Neural progenitor cell (in vitro differentiated cells): ENCODE results near the gene MAGI2. TPM values are rescaled to one million over a fixed set of nuclear protein-coding genes. Genes with fewer than 3 reads are reported as not detected.

Experiments used
- DNase-seq: peaks from one replicate; pipeline ENCODE4 v3.0.0-alpha.2; 2016; ENCODE audit warnings: low spot score
- H2AFZ ChIP-seq: fragments of 200-600 bp; sonication (generic); replicated peaks from 2 replicates; pipeline ENCODE4 v1.6.1; 2016; ENCODE audit warnings: antibody characterized with exemption
- H3F3A ChIP-seq: fragments of 200-600 bp; sonication (generic); 2 replicates; pipeline ENCODE4 v1.6.1; 2016; ENCODE audit warnings: antibody characterized with exemption, low read depth
- H3K27ac ChIP-seq: fragments of 200-600 bp; sonication (generic); 2 replicates; pipeline ENCODE4 v1.5.1; 2016; ENCODE audit warnings: mild to moderate bottlenecking
- H3K27me3 ChIP-seq: fragments of 200-600 bp; sonication (generic); 2 replicates; pipeline ENCODE4 v1.6.1; 2016; ENCODE audit warnings: mild to moderate bottlenecking, moderate library complexity
- H3K36me3 ChIP-seq: fragments of 200-600 bp; sonication (generic); 2 replicates; pipeline ENCODE4 v1.5.1; 2016
- H3K4me1 ChIP-seq: fragments of 200-600 bp; sonication (generic); 2 replicates; pipeline ENCODE4 v1.6.1; 2016; ENCODE audit warnings: mixed run types
- H3K4me2 ChIP-seq: fragments of 200-600 bp; sonication (generic); 2 replicates; pipeline ENCODE4 v1.6.1; 2016
- H3K4me3 ChIP-seq: fragments of 200-600 bp; sonication (generic); 2 replicates; pipeline ENCODE4 v1.5.1; 2016
- H3K79me2 ChIP-seq: fragments of 200-600 bp; sonication (generic); 2 replicates; pipeline ENCODE4 v1.6.1; 2016; ENCODE audit warnings: low read depth
- H3K9ac ChIP-seq: fragments of 200-600 bp; sonication (generic); 2 replicates; pipeline ENCODE4 v1.6.1; 2016
- H3K9me3 ChIP-seq: fragments of 200-600 bp; sonication (generic); 2 replicates; pipeline ENCODE4 v1.5.1; 2016; ENCODE audit warnings: low read depth
- H4K20me1 ChIP-seq: fragments of 200-600 bp; sonication (generic); 2 replicates; pipeline ENCODE4 v1.6.1; 2016; ENCODE audit warnings: low read depth
- H3K27ac Mint-ChIP-seq: 3 replicates; pipeline ENCODE4 v1.8.0; 2021; ENCODE audit warnings: mixed read lengths
- H3K27me3 Mint-ChIP-seq: 2 replicates; pipeline ENCODE4 v1.8.0; 2022; ENCODE audit warnings: low read depth, mild to moderate bottlenecking, inconsistent platforms, moderate library complexity, mixed read lengths; ENCODE audit not compliant: insufficient read depth
- H3K36me3 Mint-ChIP-seq: 3 replicates; pipeline ENCODE4 v1.8.0; 2021; ENCODE audit warnings: mixed read lengths
- H3K4me1 Mint-ChIP-seq: 3 replicates; pipeline ENCODE4 v1.8.0; 2021; ENCODE audit warnings: mixed read lengths
- H3K4me3 Mint-ChIP-seq: 3 replicates; pipeline ENCODE4 v1.8.0; 2021; ENCODE audit warnings: mild to moderate bottlenecking, moderate library complexity, mixed read lengths
- H3K9me3 Mint-ChIP-seq: 3 replicates; pipeline ENCODE4 v1.8.0; 2020; ENCODE audit warnings: mixed read lengths
- CTCF ChIP-seq: fragments of 200-600 bp; sonication (generic); IDR thresholded peaks from 2 replicates; pipeline ENCODE4 v1.5.1; 2017; ENCODE audit warnings: antibody characterized with exemption, mild to moderate bottlenecking
- EZH2 ChIP-seq: fragments of 200-600 bp; sonication (generic); IDR thresholded peaks from 2 replicates; pipeline ENCODE4 v1.6.1; 2017; ENCODE audit warnings: antibody characterized with exemption, mild to moderate bottlenecking, moderate library complexity
- EZH2phosphoT487 ChIP-seq: fragments of 200-600 bp; sonication (generic); IDR thresholded peaks from 2 replicates; pipeline ENCODE4 v1.6.1; 2017; ENCODE audit warnings: antibody characterized with exemption
- total RNA-seq: library from RNA; depleted of rRNA; stranded (reverse); fragments of >200 nt; gene quantifications from 2 replicates; pipeline ENCODE4 v1.2.3, GENCODE V29; 2015; ENCODE audit warnings: low replicate concordance

The MAGI2 gene
- 4.2 and 5.8 TPM in 2 replicates for total RNA-seq

GRCh38 chr7:79453558-79454360, at the start of gene MAGI2:
MAGI2 (minus strand) TSS chr7:79453667; CDS start chr7:79453320, 347 bp downstream.
- Histone ChIP-seq H3K4me2 (peak within 1 kb of the TSS; percentile 88), H3F3A (peaks cover 5% of the 10 kb centered on the region), H3K79me2 (no peaks in the 10 kb centered on the region), H3K9me3 (no peaks in the 10 kb centered on the region), H4K20me1 (peaks cover 6% of the 10 kb centered on the region), H3K4me3 (peak within 1 kb of the TSS; percentile 60), H3K9ac (peak within 1 kb of the TSS; percentile 48), H3K36me3 (no peaks in the 10 kb centered on the region), H2AFZ (peak within 1 kb of the TSS; percentile 90), H3K4me1 (no peaks in the 10 kb centered on the region), H3K27me3 (peaks cover 82% of the 10 kb centered on the region), H3K27ac (no peak within 1 kb of the TSS)
- H3K4me1 Mint-ChIP-seq = peaks cover 30% of the 10 kb centered on the region
- peaks cover 3% of the 10 kb centered on the region for H3K36me3 Mint-ChIP-seq
- peak within 1 kb of the TSS; percentile 99 for H3K4me3 Mint-ChIP-seq
- DNase-seq = peak; percentile 78
- H3K27ac Mint-ChIP-seq = peak within 1 kb of the TSS; percentile 73
- peaks cover 3% of the 10 kb centered on the region for H3K9me3 Mint-ChIP-seq
- H3K27me3 Mint-ChIP-seq = peaks cover 10% of the 10 kb centered on the region
- TF ChIP-seq EZH2 (peak; percentile 32), CTCF (no peak), EZH2phosphoT487 (peak; percentile 41)

- Histone ChIP-seq H3F3A (peaks cover 9% of the 10 kb centered on the region), H3K4me3 (no peak overlapping the region), H3K27ac (no peak overlapping the region), H3K9me3 (no peaks in the 10 kb centered on the region), H2AFZ (no peak overlapping the region), H3K36me3 (no peaks in the 10 kb centered on the region), H3K9ac (no peak overlapping the region), H3K27me3 (no peaks in the 10 kb centered on the region), H4K20me1 (no peaks in the 10 kb centered on the region), H3K79me2 (no peaks in the 10 kb centered on the region), H3K4me2 (no peak overlapping the region), H3K4me1 (peaks cover 21% of the 10 kb centered on the region)
- Mint-ChIP-seq H3K9me3 (no peaks in the 10 kb centered on the region), H3K36me3 (no peaks in the 10 kb centered on the region), H3K27ac (no peak overlapping the region), H3K4me3 (no peak overlapping the region), H3K4me1 (peaks cover 17% of the 10 kb centered on the region), H3K27me3 (no peaks in the 10 kb centered on the region)
- TF ChIP-seq EZH2 = no peak
- peak; percentile 40 for TF ChIP-seq CTCF
- no peak for DNase-seq
Measured at GRCh38 chr7:79502151-79502550, 48.7 kb upstream of the MAGI2 start.

GRCh38 chr7:79500759-79501158, 47.3 kb upstream of the MAGI2 start:
- H4K20me1 ChIP-seq = no peaks in the 10 kb centered on the region
- peaks cover 9% of the 10 kb centered on the region for H3K4me1 Mint-ChIP-seq
- TF ChIP-seq EZH2phosphoT487 = no peak
- H3K36me3 Mint-ChIP-seq = no peaks in the 10 kb centered on the region
- no peaks in the 10 kb centered on the region for H3K79me2 ChIP-seq
- no peaks in the 10 kb centered on the region for H3K27me3 ChIP-seq
- no peak overlapping the region for H3K4me2 ChIP-seq
- no peaks in the 10 kb centered on the region for H3K36me3 ChIP-seq
- H2AFZ ChIP-seq = no peak overlapping the region
- H3K9me3 Mint-ChIP-seq = no peaks in the 10 kb centered on the region
- H3K27me3 Mint-ChIP-seq = no peaks in the 10 kb centered on the region
- H3K4me3 Mint-ChIP-seq = no peak overlapping the region
- peaks cover 9% of the 10 kb centered on the region for H3K4me1 ChIP-seq
- H3K4me3 ChIP-seq = no peak overlapping the region
- no peak overlapping the region for H3K27ac Mint-ChIP-seq
- no peak overlapping the region for H3K9ac ChIP-seq
- peaks cover 9% of the 10 kb centered on the region for H3F3A ChIP-seq
- no peak for DNase-seq
- H3K9me3 ChIP-seq = no peaks in the 10 kb centered on the region
- no peak overlapping the region for H3K27ac ChIP-seq

- H3K4me3 Mint-ChIP-seq = no peak overlapping the region
- H3K27me3 Mint-ChIP-seq = no peaks in the 10 kb centered on the region
- Histone ChIP-seq H3K4me3 (no peak overlapping the region), H3K79me2 (no peaks in the 10 kb centered on the region), H3K4me2 (no peak overlapping the region), H2AFZ (no peak overlapping the region), H3K36me3 (no peaks in the 10 kb centered on the region), H3K27me3 (no peaks in the 10 kb centered on the region), H3K4me1 (no peaks in the 10 kb centered on the region), H4K20me1 (no peaks in the 10 kb centered on the region), H3K9ac (no peak overlapping the region), H3K9me3 (no peaks in the 10 kb centered on the region), H3K27ac (no peak overlapping the region), H3F3A (no peaks in the 10 kb centered on the region)
- H3K4me1 Mint-ChIP-seq = no peaks in the 10 kb centered on the region
- TF ChIP-seq EZH2phosphoT487 = no peak
- TF ChIP-seq EZH2 = no peak
- TF ChIP-seq CTCF = no peak
- H3K9me3 Mint-ChIP-seq = no peaks in the 10 kb centered on the region
- H3K36me3 Mint-ChIP-seq = no peaks in the 10 kb centered on the region
- H3K27ac Mint-ChIP-seq = no peak overlapping the region
- DNase-seq = no peak
Measured at GRCh38 chr7:79497728-79498127, 44.3 kb upstream of the MAGI2 start.
